K562 (cell line): ENCODE data around the gene BHLHE40. TPM values are rescaled to one million over a fixed set of nuclear protein-coding genes. Genes with fewer than 3 reads are reported as not detected.

Experiments
- CCAR2 ChIP-seq: fragments of 200-400 bp; formaldehyde crosslinking; IDR thresholded peaks from 2 replicates; pipeline ENCODE4 v1.6.1; 2017; ENCODE audit warnings: mild to moderate bottlenecking, low read depth, low read length
- CREB1 ChIP-seq, 2 experiments: sonication (generic) in 1 of 2; formaldehyde crosslinking in 1 of 2; IDR thresholded peaks; 2 replicates each; pipeline versions ENCODE4 v1.6.1 to v1.8.0; 2012 to 2022; ENCODE audit warnings: inconsistent platforms in 1 of 2, mild to moderate bottlenecking in 1 of 2, missing genetic modification reagents in 1 of 2, moderate library complexity in 1 of 2
- FOXJ2 ChIP-seq: fragments of 200-800 bp; sonication (Bioruptor generic); IDR thresholded peaks from 2 replicates; pipeline ENCODE4 v1.6.1; 2016; ENCODE audit warnings: missing genetic modification characterization, missing compliant biosample characterization
- NUFIP1 ChIP-seq: fragments of 450-650 bp; IDR thresholded peaks from 2 replicates; pipeline ENCODE4 v1.6.1; 2018; ENCODE audit not compliant: partially characterized antibody
- RFX5 ChIP-seq: IDR thresholded peaks from 2 replicates; pipeline ENCODE4 v1.6.1; 2011; ENCODE audit warnings: low read depth, mild to moderate bottlenecking, improper control_type of control experiment, low read length
- polyA plus RNA-seq, 8 experiments: library from polyadenylated mRNA; depleted of rRNA in 4 of 8; stranded (reverse) in 5 of 8; unstranded in 3 of 8; fragments of >200 nt; fragmentation: Nextera tagmentation in 2 of 8; fragmentation: Illumina TruSeq in 1 of 8; extraction: Ambion mirVana in 2 of 8; extraction: Trizol in 1 of 8; gene quantifications; 2 replicates each; pipeline versions ENCODE4 v1.2.1 to v1.2.3, GENCODE V29; 2011 to 2014; ENCODE audit warnings: inconsistent platforms in 1 of 8, missing spikeins in 1 of 8
- total RNA-seq, 7 experiments: library from RNA; depleted of rRNA in 6 of 7; stranded (reverse); fragments of >200 nt in 6 of 7; fragmentation: Illumina TruSeq in 2 of 7; extraction: Trizol in 2 of 7; gene quantifications; 2 replicates each; pipeline versions ENCODE4 v1.2.1 to v1.2.3, GENCODE V29; 2011 to 2021; ENCODE audit warnings: low replicate concordance in 1 of 7
- TF ChIP-seq, protein P1 (sequence below): fragments of 450-650 bp; IDR thresholded peaks from 2 replicates; pipeline ENCODE4 v1.6.1; 2017; ENCODE audit warnings: antibody characterized with exemption
- TF ChIP-seq, protein P2 (sequence below): fragments of 250-450 bp; sonication (Bioruptor Pico); IDR thresholded peaks from 2 replicates; pipeline ENCODE4 v1.9.0; 2021; ENCODE audit warnings: mild to moderate bottlenecking, inconsistent platforms
- TF ChIP-seq, protein P3 (sequence below): fragments of 450-650 bp; formaldehyde crosslinking; IDR thresholded peaks from 2 replicates; pipeline ENCODE4 v1.4.0; 2022; ENCODE audit warnings: mild to moderate bottlenecking, moderate library complexity
- TF ChIP-seq, protein P4 (sequence below), 2 experiments: fragments of 450-650 bp; IDR thresholded peaks; 2 replicates each; pipeline ENCODE4 v1.6.1; 2016; ENCODE audit warnings: mild to moderate bottlenecking in 2 of 2, borderline replicate concordance in 1 of 2, low read depth in 1 of 2, moderate library complexity in 1 of 2
- TF ChIP-seq, protein P5 (sequence below): fragments of 450-650 bp; IDR thresholded peaks from 2 replicates; pipeline ENCODE4 v1.6.1; 2014; ENCODE audit warnings: low read depth, mild to moderate bottlenecking, moderate library complexity, borderline replicate concordance

The BHLHE40 gene
- total and polyA plus RNA-seq, 9 of the 15 experiments (the other 6 are each of a cell fraction or from before 2014, with no cell fraction given) = 12.0 to 83.9 (median 31.4) TPM

DNA sequence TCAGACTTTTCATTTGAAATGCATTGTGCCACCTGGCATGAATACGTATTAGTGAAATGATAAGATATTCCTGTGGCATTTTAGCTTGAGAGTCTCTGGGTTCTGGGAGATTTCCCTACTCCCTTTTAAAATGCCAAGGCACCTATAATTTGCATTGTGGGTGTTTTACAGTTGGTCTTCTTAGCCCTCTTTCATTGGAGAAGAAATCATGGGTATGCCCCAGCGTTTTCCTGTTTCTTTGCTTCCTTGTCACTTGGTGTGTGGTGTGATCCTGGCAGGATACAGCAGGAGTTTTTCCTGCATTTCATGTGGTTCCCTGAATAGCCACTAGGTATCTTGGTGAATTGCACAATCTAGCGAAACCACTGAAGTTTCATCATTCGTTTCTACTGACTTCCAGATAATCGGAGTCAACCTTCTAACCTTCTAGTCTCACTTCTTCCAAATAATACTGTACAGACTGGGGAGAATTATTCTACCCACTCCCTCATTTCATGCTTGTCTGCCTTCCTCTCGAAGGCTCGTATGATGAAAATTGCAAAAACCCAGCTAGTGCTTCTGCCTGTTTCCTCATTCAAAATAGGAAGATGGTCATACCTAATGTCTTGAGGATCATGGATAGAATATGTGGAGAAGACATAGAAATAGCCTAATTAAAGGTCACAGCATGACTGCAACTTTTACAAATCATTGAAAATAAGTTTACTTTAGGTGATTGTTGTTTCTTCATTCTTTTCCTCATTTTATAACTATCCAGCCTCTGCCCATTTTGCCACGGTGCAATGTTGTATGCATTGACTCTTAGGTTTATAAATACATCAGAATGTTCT, 2.6 kb downstream of the BHLHE40 start (continued):
- TF ChIP-seq, protein P1, sequence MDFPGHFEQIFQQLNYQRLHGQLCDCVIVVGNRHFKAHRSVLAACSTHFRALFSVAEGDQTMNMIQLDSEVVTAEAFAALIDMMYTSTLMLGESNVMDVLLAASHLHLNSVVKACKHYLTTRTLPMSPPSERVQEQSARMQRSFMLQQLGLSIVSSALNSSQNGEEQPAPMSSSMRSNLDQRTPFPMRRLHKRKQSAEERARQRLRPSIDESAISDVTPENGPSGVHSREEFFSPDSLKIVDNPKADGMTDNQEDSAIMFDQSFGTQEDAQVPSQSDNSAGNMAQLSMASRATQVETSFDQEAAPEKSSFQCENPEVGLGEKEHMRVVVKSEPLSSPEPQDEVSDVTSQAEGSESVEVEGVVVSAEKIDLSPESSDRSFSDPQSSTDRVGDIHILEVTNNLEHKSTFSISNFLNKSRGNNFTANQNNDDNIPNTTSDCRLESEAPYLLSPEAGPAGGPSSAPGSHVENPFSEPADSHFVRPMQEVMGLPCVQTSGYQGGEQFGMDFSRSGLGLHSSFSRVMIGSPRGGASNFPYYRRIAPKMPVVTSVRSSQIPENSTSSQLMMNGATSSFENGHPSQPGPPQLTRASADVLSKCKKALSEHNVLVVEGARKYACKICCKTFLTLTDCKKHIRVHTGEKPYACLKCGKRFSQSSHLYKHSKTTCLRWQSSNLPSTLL = no peak
- TF ChIP-seq, protein P2, sequence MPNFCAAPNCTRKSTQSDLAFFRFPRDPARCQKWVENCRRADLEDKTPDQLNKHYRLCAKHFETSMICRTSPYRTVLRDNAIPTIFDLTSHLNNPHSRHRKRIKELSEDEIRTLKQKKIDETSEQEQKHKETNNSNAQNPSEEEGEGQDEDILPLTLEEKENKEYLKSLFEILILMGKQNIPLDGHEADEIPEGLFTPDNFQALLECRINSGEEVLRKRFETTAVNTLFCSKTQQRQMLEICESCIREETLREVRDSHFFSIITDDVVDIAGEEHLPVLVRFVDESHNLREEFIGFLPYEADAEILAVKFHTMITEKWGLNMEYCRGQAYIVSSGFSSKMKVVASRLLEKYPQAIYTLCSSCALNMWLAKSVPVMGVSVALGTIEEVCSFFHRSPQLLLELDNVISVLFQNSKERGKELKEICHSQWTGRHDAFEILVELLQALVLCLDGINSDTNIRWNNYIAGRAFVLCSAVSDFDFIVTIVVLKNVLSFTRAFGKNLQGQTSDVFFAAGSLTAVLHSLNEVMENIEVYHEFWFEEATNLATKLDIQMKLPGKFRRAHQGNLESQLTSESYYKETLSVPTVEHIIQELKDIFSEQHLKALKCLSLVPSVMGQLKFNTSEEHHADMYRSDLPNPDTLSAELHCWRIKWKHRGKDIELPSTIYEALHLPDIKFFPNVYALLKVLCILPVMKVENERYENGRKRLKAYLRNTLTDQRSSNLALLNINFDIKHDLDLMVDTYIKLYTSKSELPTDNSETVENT = no peak
- TF ChIP-seq NUFIP1 (no peak), RFX5 (no peak), FOXJ2 (tag) (no peak), CCAR2 (no peak), CREB1 (IDR thresholded peaks at IDR 0.05) (no peak), CREB1 (CRISPR knock-in tag; IDR thresholded peaks at IDR 0.05) (no peak)
- TF ChIP-seq, protein P3, sequence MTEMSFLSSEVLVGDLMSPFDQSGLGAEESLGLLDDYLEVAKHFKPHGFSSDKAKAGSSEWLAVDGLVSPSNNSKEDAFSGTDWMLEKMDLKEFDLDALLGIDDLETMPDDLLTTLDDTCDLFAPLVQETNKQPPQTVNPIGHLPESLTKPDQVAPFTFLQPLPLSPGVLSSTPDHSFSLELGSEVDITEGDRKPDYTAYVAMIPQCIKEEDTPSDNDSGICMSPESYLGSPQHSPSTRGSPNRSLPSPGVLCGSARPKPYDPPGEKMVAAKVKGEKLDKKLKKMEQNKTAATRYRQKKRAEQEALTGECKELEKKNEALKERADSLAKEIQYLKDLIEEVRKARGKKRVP (CRISPR knock-in tag) = peak; percentile 85
- TF ChIP-seq, protein P4, sequence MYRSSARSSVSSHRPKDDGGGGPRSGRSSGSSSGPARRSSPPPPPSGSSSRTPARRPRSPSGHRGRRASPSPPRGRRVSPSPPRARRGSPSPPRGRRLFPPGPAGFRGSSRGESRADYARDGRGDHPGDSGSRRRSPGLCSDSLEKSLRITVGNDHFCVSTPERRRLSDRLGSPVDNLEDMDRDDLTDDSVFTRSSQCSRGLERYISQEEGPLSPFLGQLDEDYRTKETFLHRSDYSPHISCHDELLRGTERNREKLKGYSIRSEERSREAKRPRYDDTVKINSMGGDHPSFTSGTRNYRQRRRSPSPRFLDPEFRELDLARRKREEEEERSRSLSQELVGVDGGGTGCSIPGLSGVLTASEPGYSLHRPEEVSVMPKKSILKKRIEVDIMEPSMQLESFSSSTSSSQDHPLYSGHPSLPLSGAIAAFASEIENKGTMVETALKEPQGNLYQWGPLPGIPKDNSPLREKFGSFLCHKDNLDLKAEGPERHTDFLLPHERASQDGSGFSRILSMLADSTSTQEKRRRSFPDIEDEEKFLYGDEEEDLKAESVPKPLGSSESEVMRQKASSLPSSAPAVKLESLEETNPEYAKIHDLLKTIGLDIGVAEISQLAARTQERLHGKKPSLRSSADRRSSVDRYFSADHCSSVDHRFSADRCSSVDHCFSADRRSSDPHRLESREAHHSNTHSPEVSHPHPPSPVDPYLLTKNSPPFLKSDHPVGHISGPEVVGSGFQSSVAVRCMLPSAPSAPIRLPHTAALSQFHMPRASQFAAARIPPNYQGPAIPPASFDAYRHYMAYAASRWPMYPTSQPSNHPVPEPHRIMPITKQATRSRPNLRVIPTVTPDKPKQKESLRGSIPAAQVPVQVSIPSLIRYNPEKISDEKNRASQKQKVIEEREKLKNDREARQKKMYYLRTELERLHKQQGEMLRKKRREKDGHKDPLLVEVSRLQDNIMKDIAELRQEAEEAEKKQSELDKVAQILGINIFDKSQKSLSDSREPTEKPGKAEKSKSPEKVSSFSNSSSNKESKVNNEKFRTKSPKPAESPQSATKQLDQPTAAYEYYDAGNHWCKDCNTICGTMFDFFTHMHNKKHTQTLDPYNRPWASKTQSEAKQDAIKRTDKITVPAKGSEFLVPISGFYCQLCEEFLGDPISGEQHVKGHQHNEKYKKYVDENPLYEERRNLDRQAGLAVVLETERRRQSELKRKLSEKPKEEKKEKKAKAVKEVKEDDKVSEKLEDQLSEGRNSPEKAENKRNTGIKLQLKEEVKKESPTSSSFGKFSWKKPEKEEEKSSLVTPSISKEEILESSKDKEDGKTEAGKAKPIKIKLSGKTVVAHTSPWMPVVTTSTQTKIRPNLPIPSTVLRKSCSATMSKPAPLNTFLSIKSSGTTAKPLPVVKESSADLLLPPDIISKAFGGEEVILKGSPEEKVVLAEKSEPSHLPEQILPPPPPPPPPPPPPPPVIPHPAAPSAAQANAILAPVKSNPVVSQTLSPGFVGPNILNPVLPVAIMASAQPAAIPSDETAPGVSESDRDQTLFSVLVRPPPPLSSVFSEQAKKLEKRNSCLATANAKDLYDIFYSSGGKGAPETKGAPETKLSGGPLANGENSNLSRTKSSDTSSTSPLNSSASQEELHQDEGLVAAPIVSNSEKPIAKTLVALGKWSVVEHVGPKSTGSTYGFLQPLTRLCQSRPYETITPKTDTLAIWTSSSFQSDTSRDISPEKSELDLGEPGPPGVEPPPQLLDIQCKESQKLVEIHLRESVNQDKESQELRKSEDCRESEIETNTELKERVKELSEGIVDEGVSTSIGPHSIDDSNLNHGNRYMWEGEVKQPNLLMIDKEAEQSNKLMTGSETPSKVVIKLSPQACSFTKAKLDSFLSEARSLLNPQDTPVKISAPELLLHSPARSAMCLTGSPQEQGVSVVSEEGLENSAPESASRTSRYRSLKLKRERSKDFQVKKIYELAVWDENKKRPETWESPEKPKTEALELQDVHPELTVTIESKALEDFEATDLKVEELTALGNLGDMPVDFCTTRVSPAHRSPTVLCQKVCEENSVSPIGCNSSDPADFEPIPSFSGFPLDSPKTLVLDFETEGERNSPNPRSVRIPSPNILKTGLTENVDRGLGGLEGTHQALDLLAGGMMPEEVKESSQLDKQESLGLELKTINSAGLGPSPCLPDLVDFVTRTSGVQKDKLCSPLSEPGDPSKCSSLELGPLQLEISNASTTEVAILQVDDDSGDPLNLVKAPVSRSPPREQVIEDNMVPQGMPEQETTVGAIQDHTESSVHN (IDR thresholded peaks at IDR 0.05; ENCODE audit: borderline replicate concordance in 1 of 2, low read depth in 1 of 2) = peak in 1 of 2 experiments; percentile 68; a peak in 2 of 4 replicates
- TF ChIP-seq, protein P5, sequence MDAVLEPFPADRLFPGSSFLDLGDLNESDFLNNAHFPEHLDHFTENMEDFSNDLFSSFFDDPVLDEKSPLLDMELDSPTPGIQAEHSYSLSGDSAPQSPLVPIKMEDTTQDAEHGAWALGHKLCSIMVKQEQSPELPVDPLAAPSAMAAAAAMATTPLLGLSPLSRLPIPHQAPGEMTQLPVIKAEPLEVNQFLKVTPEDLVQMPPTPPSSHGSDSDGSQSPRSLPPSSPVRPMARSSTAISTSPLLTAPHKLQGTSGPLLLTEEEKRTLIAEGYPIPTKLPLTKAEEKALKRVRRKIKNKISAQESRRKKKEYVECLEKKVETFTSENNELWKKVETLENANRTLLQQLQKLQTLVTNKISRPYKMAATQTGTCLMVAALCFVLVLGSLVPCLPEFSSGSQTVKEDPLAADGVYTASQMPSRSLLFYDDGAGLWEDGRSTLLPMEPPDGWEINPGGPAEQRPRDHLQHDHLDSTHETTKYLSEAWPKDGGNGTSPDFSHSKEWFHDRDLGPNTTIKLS = no peak
